ENCODE measurements around the gene KCNK16. TPM values are rescaled to one million over a fixed set of nuclear protein-coding genes. Genes with fewer than 3 reads are reported as not detected.

The KCNK16 gene
- total RNA-seq, 1 donor from 2014 or later, result not detected

- TF ChIP-seq CTCF (IDR thresholded peaks at IDR 0.05; ENCODE audit: insufficient read depth, low read length, poor library complexity, severe bottlenecking), result no peak
- Histone ChIP-seq H3K27me3 (ENCODE audit: control insufficient read depth, insufficient read depth, low read length) (no peaks in the 10 kb centered on the region), H3K4me3 (ENCODE audit: low read depth, low read length) (no peak overlapping the region), H3K36me3 (ENCODE audit: control insufficient read depth, insufficient read depth, low read length) (no peaks in the 10 kb centered on the region)
- no peak for DNase-seq (ENCODE audit: low read depth)
Observed at GRCh38 chr6:39365281-39366074, 43.0 kb upstream of the KCNK16 start.

GRCh38 chr6:39363280-39363679 lies 40.8 kb upstream of the KCNK16 start:
- TF ChIP-seq CTCF (IDR thresholded peaks at IDR 0.05; ENCODE audit: insufficient read depth, low read length, poor library complexity, severe bottlenecking), result no peak
- H3K27me3 ChIP-seq (ENCODE audit: control insufficient read depth, insufficient read depth, low read length), result no peaks in the 10 kb centered on the region
- H3K4me3 ChIP-seq (ENCODE audit: low read depth, low read length), result no peak overlapping the region
- DNase-seq (ENCODE audit: low read depth), result no peak
- no peaks in the 10 kb centered on the region for H3K36me3 ChIP-seq (ENCODE audit: control insufficient read depth, insufficient read depth, low read length)

- Histone ChIP-seq H3K36me3 (ENCODE audit: control insufficient read depth, insufficient read depth, low read length) (no peaks in the 10 kb centered on the region), H3K4me3 (ENCODE audit: low read depth, low read length) (no peak overlapping the region), H3K27me3 (ENCODE audit: control insufficient read depth, insufficient read depth, low read length) (no peaks in the 10 kb centered on the region)
- no peak for TF ChIP-seq CTCF (IDR thresholded peaks at IDR 0.05; ENCODE audit: insufficient read depth, low read length, poor library complexity, severe bottlenecking)
- no peak for DNase-seq (ENCODE audit: low read depth)
Observed at GRCh38 chr6:39362487-39362865, 40.0 kb upstream of the KCNK16 start.

GRCh38 chr6:39361657-39362486 lies 39.4 kb upstream of the KCNK16 start:
- DNase-seq (ENCODE audit: low read depth), result peak; percentile 23
- peak; percentile 89 for TF ChIP-seq CTCF (IDR thresholded peaks at IDR 0.05; ENCODE audit: insufficient read depth, low read length, poor library complexity, severe bottlenecking)
- no peaks in the 10 kb centered on the region for H3K36me3 ChIP-seq (ENCODE audit: control insufficient read depth, insufficient read depth, low read length)
- H3K4me3 ChIP-seq (ENCODE audit: low read depth, low read length), result no peak overlapping the region
- no peaks in the 10 kb centered on the region for H3K27me3 ChIP-seq (ENCODE audit: control insufficient read depth, insufficient read depth, low read length)

- Histone ChIP-seq H3K27me3 (ENCODE audit: control insufficient read depth, insufficient read depth, low read length) (no peaks in the 10 kb centered on the region), H3K4me3 (ENCODE audit: low read depth, low read length) (no peak overlapping the region), H3K36me3 (ENCODE audit: control insufficient read depth, insufficient read depth, low read length) (no peaks in the 10 kb centered on the region)
- no peak for DNase-seq (ENCODE audit: low read depth)
- no peak for TF ChIP-seq CTCF (IDR thresholded peaks at IDR 0.05; ENCODE audit: insufficient read depth, low read length, poor library complexity, severe bottlenecking)
Observed at GRCh38 chr6:39360378-39360777, 37.9 kb upstream of the KCNK16 start.
